GM23338 (cell line): ENCODE results near the gene USP48. TPM values are rescaled to one million over a fixed set of nuclear protein-coding genes. Genes with fewer than 3 reads are reported as not detected.

ENCODE experiments used
- ATAC-seq: fragments of 200-7000 bp; cut with Tn5 transposase; 3 replicates; pipeline ENCODE4 v1.9.1; 2020
- DNase-seq: peaks from one replicate; pipeline ENCODE4 v3.0.0-alpha.2; 2015; ENCODE audit warnings: low spot score
- H2AFZ ChIP-seq: fragments of 200-600 bp; sonication (generic); 2 replicates; pipeline ENCODE4 v1.8.0; 2016; ENCODE audit warnings: antibody characterized with exemption, mild to moderate bottlenecking, moderate library complexity
- H3F3A ChIP-seq: fragments of 200-600 bp; sonication (generic); replicated peaks from 2 replicates; pipeline ENCODE4 v1.8.0; 2017; ENCODE audit warnings: antibody characterized with exemption, mixed run types, low read depth
- H3K27ac ChIP-seq: fragments of 200-600 bp; sonication (generic); 2 replicates; pipeline ENCODE4 v1.6.1; 2016; ENCODE audit warnings: low read depth
- H3K27me3 ChIP-seq: fragments of 200-600 bp; sonication (generic); 2 replicates; pipeline ENCODE4 v1.8.0; 2016; ENCODE audit warnings: mild to moderate bottlenecking, mixed run types, moderate library complexity; ENCODE audit not compliant: insufficient read depth
- H3K36me3 ChIP-seq: fragments of 200-600 bp; sonication (generic); 2 replicates; pipeline ENCODE4 v1.8.0; 2016; ENCODE audit warnings: mild to moderate bottlenecking; ENCODE audit not compliant: insufficient read depth
- H3K4me1 ChIP-seq: fragments of 200-600 bp; sonication (generic); 2 replicates; pipeline ENCODE4 v1.8.0; 2016; ENCODE audit warnings: mild to moderate bottlenecking, moderate library complexity; ENCODE audit not compliant: insufficient read depth
- H3K4me2 ChIP-seq: fragments of 200-600 bp; sonication (generic); 2 replicates; pipeline ENCODE4 v1.7.1; 2017; ENCODE audit warnings: mixed run types
- H3K4me3 ChIP-seq: fragments of 200-600 bp; sonication (generic); 2 replicates; pipeline ENCODE4 v1.6.1; 2016; ENCODE audit warnings: mixed run types
- H3K79me2 ChIP-seq: fragments of 200-600 bp; sonication (generic); replicated peaks from 2 replicates; pipeline ENCODE4 v1.8.0; 2017; ENCODE audit warnings: mild to moderate bottlenecking; ENCODE audit not compliant: insufficient read depth
- H3K9me2 ChIP-seq: fragments of 200-600 bp; sonication (generic); 2 replicates; pipeline ENCODE4 v1.8.0; 2017; ENCODE audit not compliant: insufficient read depth
- H4K20me1 ChIP-seq: fragments of 200-600 bp; sonication (generic); replicated peaks from 2 replicates; pipeline ENCODE4 v1.8.0; 2017; ENCODE audit warnings: mild to moderate bottlenecking; ENCODE audit not compliant: insufficient read depth
- H3K27ac Mint-ChIP-seq: 2 replicates; pipeline ENCODE4 v1.8.0; 2020; ENCODE audit warnings: inconsistent platforms, mild to moderate bottlenecking, moderate library complexity, mixed read lengths
- H3K27me3 Mint-ChIP-seq: 3 replicates; pipeline ENCODE4 v1.8.0; 2022; ENCODE audit warnings: low read depth, mild to moderate bottlenecking, moderate library complexity, mixed read lengths, inconsistent platforms; ENCODE audit not compliant: insufficient read depth, poor library complexity
- H3K36me3 Mint-ChIP-seq: 3 replicates; pipeline ENCODE4 v1.8.0; 2021; ENCODE audit warnings: low read depth, mild to moderate bottlenecking, inconsistent platforms, moderate library complexity, mixed read lengths
- H3K4me1 Mint-ChIP-seq: 3 replicates; pipeline ENCODE4 v1.8.0; 2020; ENCODE audit warnings: mild to moderate bottlenecking, inconsistent platforms, mixed read lengths
- H3K4me3 Mint-ChIP-seq: 3 replicates; pipeline ENCODE4 v1.8.0; 2021; ENCODE audit warnings: moderate library complexity, mild to moderate bottlenecking, inconsistent platforms, mixed read lengths
- H3K9me3 Mint-ChIP-seq: 3 replicates; pipeline ENCODE4 v1.8.0; 2020; ENCODE audit warnings: moderate library complexity, mild to moderate bottlenecking, inconsistent platforms, mixed read lengths
- CREB1 ChIP-seq: fragments of 250-450 bp; sonication (Bioruptor Pico); IDR thresholded peaks from 2 replicates; pipeline ENCODE4 v1.5.0; 2020; ENCODE audit warnings: low read depth, mild to moderate bottlenecking, moderate library complexity
- CTCF ChIP-seq, 2 experiments: fragments of 200-600 bp in 1 of 2; sonication (generic) in 1 of 2; conservative IDR thresholded peaks; 2 replicates each; pipeline versions ENCODE4 v1.5.1 to v1.6.1; 2016 to 2017; ENCODE audit warnings: antibody characterized with exemption in 2 of 2, low read depth in 2 of 2, mild to moderate bottlenecking in 2 of 2, moderate library complexity in 1 of 2
- ETS1 ChIP-seq: IDR thresholded peaks from 2 replicates; pipeline ENCODE4 v1.6.1; 2016; ENCODE audit warnings: antibody characterized with exemption
- EZH2 ChIP-seq: fragments of 200-600 bp; sonication (generic); IDR thresholded peaks from one replicate; pipeline ENCODE4 v1.8.0; 2017; ENCODE audit warnings: antibody characterized with exemption, mild to moderate bottlenecking, low read depth; ENCODE audit not compliant: unreplicated experiment
- EZH2phosphoT487 ChIP-seq: fragments of 200-600 bp; sonication (generic); IDR thresholded peaks from one replicate; pipeline ENCODE4 v1.8.1; 2018; ENCODE audit warnings: antibody characterized with exemption; ENCODE audit not compliant: unreplicated experiment
- JUNB ChIP-seq: IDR thresholded peaks from one replicate; pipeline ENCODE4 v1.6.1; 2016; ENCODE audit warnings: antibody characterized with exemption; ENCODE audit not compliant: unreplicated experiment
- NANOG ChIP-seq: IDR thresholded peaks from 2 replicates; pipeline ENCODE4 v1.6.1; 2016; ENCODE audit warnings: antibody characterized with exemption, borderline replicate concordance
- POLR2AphosphoS5 ChIP-seq: IDR thresholded peaks from 2 replicates; pipeline ENCODE4 v1.6.1; 2016; ENCODE audit warnings: antibody characterized with exemption, low read depth
- REST ChIP-seq: IDR thresholded peaks from one replicate; pipeline ENCODE4 v1.6.1; 2018; ENCODE audit warnings: antibody characterized with exemption; ENCODE audit not compliant: unreplicated experiment
- STAT1 ChIP-seq: IDR thresholded peaks from one replicate; pipeline ENCODE4 v1.6.1; 2016; ENCODE audit warnings: antibody characterized with exemption; ENCODE audit not compliant: unreplicated experiment
- ZNF114 ChIP-seq: fragments of 250-450 bp; sonication (Bioruptor Pico); IDR thresholded peaks from 2 replicates; pipeline ENCODE4 v1.5.0; 2020; ENCODE audit warnings: mild to moderate bottlenecking, moderate library complexity
- ZNF331 ChIP-seq: fragments of 250-450 bp; sonication (Bioruptor Pico); IDR thresholded peaks from 2 replicates; pipeline ENCODE4 v1.5.0; 2020; ENCODE audit warnings: low read depth, mild to moderate bottlenecking, moderate library complexity
- ZNF462 ChIP-seq: fragments of 250-450 bp; sonication (Bioruptor Pico); IDR thresholded peaks from 2 replicates; pipeline ENCODE4 v1.5.0; 2020; ENCODE audit warnings: mild to moderate bottlenecking, moderate library complexity
- polyA plus RNA-seq: library from polyadenylated mRNA; unstranded; fragments of >200 nt; fragmentation: Nextera tagmentation; extraction: Ambion mirVana; gene quantifications from 2 replicates; pipeline ENCODE4 v1.2.1, GENCODE V29; 2016
- total RNA-seq: library from RNA; depleted of rRNA; stranded (reverse); fragments of >200 nt; shearing (Covaris generic); gene quantifications from 2 replicates; pipeline ENCODE4 v1.2.3, GENCODE V29; 2014

USP48 gene
- total and polyA plus RNA-seq, 2 experiments from 2014 or later = 85.9 to 151 TPM

- ATAC-seq (no peak), DNase-seq (no peak)
- Histone ChIP-seq H4K20me1 (peaks cover 7% of the 10 kb centered on the region; the same call in 1 of the 2 replicates), H3K36me3 (peaks cover 9% of the 10 kb centered on the region; the same call in 1 of the 2 replicates), H3K4me3 (no peak overlapping the region), H3K27me3 (no peaks in the 10 kb centered on the region), H2AFZ (no peak overlapping the region), H3F3A (no peaks in the 10 kb centered on the region), H3K9me2 (no peaks in the 10 kb centered on the region), H3K79me2 (no peaks in the 10 kb centered on the region), H3K4me1 (no peaks in the 10 kb centered on the region; the same call in 1 of the 2 replicates), H3K4me2 (no peak overlapping the region), H3K27ac (no peak overlapping the region)
- Mint-ChIP-seq H3K4me1 (no peaks in the 10 kb centered on the region; the same call in 2 of the 3 replicates), H3K4me3 (no peak overlapping the region), H3K36me3 (peaks cover 38% of the 10 kb centered on the region), H3K27ac (no peak overlapping the region), H3K9me3 (no peaks in the 10 kb centered on the region), H3K27me3 (peaks cover 2% of the 10 kb centered on the region)
- TF ChIP-seq POLR2AphosphoS5 (no peak), ZNF331 (CRISPR knock-in tag) (no peak), STAT1 (no peak), ETS1 (no peak), EZH2phosphoT487 (no peak), CTCF (conservative IDR thresholded peaks at IDR 0.05; ENCODE audit: low read depth in 2 of 2) (no peak), ZNF462 (CRISPR knock-in tag) (no peak), NANOG (no peak), REST (no peak), CREB1 (CRISPR knock-in tag) (no peak), ZNF114 (CRISPR knock-in tag) (no peak), JUNB (no peak), EZH2 (no peak)
These were observed 101.5 kb downstream of the USP48 start for GRCh38 chr1:21681426-21681825.
